GM19324 (cell line): ENCODE data around the gene CFAP44.
"Not testable (repeated sequence)": the region's sequence is repeated elsewhere in the genome, so short reads cannot be mapped to it uniquely, and the experiment has no call there.

Experiments
- ATAC-seq: cut with Tn5 transposase; IDR thresholded peaks from one replicate; pipeline ENCODE4 v1.9.1; 2021; ENCODE audit warnings: mild to moderate bottlenecking, moderate library complexity; ENCODE audit not compliant: unreplicated experiment, low FRiP score

The CFAP44 gene, protein sequence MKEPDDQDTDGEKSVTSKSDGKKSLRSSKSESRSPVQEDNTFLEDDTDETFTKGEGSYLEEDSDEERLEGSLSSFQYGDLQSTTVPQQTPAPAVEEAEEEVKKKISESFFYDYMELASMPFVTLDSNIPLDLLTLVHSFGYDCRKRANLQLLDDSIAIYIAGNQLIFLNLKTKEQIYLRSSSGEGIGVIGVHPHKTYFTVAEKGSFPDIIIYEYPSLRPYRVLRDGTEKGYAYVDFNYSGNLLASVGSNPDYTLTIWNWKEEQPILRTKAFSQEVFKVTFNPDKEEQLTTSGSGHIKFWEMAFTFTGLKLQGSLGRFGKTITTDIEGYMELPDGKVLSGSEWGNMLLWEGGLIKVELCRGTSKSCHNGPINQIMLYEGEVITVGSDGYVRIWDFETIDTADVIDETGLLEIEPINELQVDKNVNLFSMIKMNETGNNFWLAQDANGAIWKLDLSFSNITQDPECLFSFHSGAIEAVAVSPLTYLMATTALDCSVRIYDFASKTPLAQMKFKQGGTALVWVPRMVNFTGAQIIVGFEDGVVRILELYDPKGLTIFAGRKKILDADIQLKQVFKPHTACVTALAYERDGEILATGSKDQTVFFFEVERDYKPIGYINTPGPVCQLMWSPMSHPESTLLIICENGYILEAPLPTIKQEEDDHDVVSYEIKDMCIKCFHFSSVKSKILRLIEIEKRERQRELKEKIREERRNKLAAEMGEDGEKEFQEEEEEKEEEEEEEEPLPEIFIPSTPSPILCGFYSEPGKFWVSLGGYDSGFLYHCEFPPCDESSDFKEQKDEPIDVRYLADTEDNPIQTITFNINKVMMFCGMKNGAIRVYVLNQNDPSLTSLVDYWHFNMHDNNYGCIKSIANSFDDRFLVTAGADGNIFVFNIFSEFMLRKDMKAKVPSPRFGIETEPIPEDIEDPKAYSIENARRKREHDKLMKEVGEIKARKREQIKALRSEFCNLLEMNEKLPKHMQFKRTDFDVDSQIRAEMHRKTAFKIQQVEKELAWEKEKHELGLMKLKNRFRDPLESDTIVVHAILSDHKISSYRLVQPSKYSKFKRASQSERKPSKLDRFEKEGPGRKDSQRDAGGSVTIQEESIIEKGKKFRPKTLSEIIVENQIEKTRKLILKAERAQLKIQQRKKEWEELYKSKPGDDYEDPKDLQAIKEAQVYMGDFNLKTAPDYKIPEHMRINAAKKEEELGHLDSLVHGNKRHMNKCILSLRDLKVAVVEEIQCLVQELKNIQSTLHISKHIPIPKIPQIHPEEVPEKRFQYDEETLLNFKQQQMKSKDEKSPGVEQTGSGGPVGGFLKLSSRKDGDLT (N-terminal part only)

GRCh38 chr3:113441051-113441770 is at the start of gene CFAP44:
Gene CFAP44 (minus strand): TSS chr3:113441493. CDS start chr3:113433664, 7,829 bp downstream.
- no peak for ATAC-seq

DNA sequence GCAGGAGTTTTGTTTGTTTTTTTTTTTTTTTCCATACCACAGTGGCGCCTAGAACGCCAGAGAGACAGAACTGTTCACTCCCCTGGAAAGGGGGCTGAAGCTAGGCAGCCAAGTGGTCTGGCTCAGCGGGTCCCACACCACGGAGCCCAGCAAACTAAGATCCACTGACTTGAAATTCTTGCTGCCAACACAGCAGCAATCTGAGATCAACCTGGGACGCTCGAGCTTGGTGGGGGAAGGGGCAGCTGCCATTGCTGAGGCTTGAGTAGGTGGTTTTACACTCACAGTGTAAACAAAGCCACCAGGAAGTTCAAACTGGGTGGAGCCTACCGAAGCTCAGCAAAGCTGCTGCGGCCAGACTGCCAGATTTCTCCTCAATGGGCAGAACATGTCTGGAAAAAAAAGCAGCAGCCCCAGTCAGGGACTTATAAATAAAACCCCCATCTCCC is 43.9 kb upstream of the CFAP44 start:
- no peak for ATAC-seq

DNA sequence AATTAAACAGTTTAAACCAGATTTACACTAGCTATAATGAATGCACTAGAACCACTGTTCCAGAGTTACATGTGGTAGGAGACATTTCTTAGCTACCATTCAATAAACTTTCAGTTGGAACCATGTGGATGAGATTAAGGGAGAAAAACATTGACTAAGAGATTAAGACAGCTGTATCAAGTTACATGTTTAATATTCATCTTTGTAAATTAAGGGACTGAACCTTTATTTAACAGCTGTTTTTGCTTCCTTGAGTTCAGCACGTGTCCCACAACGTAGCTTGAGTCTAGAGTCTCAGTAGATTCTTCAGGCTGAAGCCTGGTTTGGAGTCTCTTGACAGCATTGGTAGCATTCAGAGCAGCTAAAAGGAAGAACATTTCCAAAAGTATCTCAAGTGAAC is 27.2 kb upstream of the CFAP44 start:
- ATAC-seq, result no peak

DNA sequence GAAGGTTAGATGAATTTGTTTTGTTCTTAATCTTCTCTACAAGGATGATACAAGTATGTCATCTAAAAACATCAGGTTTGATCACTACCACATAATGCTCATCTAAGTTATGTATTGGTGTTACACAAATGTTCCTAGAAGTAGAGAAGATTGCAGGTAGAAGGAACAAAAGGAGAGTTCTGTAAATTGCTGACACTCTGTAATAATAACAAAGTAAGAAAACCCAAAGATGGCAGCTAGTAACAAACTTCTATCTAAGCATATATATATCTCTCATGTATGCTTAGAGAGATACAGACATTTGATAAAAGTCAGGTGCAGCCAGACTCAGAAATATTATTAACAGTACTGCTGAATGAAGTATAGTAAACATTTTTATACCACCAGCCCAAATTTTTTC is 20.2 kb upstream of the CFAP44 start:
- ATAC-seq, result no peak

- ATAC-seq, result not testable (repeated sequence)
These were observed 17.3 kb upstream of the CFAP44 start for GRCh38 chr3:113458554-113458953.

DNA sequence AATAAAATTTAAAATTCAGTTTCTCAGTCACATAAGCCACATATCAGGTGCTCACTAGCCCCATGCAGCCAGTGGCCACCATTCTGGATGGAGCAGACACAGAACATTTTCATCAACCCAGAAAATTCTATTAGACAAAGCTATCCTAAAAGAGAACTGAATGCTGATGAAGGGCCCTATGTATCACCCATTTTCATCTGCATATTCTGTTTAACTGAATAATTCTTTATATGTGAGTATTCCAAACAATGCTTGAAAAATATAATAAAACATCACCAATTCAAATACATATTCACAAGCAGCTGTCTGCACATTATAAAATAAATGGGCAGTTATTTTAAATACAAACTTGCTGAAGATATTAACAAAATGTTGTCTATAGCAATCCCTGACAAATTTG is 14.2 kb upstream of the CFAP44 start:
- no peak for ATAC-seq

DNA sequence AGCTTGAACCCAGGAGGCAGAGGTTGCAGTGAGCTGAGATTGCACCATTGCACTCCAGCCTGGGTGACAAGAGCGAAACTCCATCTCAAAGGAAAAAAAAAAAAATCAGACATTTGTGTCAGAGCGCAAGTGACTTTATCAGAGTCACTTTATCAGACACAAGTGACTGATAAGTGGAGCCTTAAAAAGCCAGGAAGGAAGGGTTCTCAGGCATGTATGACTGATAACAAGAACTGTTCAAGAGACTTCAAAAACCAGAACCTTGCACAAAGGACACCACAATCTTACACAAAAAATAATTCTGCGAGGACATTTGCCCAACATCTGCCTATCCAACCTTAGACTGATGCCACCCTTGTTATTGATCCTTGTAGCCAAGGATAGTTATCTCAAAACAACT is 13.3 kb upstream of the CFAP44 start:
- no peak for ATAC-seq

DNA sequence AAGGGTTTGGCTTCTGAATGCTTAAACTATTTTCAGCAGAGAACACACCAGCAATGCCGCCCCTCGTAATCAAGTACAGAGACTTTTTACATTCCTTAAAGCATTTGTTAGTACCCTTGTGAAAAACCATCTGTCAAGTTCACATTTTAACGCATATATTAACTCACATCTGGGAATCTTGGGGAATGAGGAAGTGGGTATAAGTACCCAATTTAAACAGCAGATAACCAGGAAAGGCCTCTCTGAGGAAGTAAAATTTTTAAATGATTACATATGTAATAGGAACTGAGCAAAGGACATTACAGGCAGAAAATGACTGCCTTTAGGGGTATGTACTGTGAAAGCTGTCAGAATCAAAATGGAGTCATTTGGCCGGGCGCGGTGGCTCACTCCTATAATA is 12.8 kb upstream of the CFAP44 start:
- ATAC-seq, result no peak

DNA sequence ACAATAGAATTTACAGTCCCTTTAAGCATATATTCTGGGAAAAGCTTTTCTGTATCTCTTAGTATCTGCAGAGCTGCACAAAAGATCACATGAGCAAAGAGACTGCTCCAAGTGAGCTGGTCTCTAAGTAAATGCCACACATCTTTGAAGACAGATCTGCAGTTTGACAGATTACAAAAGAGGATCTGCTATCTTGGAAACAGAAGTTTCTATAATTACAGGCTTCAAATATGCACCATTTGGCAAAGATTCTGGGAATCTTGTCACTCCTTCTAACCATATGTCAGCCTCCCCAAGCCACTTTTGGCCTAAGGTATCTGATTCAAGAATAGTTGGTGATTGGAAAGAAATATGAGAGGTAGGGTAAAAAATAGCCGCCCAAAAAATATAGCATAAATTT is 9.6 kb upstream of the CFAP44 start:
- ATAC-seq, result no peak

- ATAC-seq, result no peak
These were observed 1.7 kb downstream of the CFAP44 start for GRCh38 chr3:113439606-113440005.

DNA sequence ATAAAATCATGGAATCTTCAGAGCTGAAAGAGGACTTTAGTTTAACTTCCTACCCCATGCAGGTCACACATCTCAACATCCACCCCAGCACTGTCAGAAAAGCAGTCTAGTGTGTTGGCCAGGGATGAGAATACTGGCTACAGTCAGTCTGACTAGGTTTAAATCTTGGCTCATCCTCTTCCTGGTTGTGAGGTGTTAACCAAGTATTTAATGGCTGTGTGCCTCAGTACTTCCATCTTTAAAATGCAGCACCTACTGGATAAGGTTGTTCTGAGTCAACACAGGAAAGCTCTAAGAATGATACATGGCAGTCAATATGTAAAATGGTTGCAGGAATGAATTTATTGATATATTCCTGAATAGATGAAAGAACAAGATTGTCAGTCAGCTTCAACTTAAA is 3.1 kb downstream of the CFAP44 start:
- no peak for ATAC-seq

DNA sequence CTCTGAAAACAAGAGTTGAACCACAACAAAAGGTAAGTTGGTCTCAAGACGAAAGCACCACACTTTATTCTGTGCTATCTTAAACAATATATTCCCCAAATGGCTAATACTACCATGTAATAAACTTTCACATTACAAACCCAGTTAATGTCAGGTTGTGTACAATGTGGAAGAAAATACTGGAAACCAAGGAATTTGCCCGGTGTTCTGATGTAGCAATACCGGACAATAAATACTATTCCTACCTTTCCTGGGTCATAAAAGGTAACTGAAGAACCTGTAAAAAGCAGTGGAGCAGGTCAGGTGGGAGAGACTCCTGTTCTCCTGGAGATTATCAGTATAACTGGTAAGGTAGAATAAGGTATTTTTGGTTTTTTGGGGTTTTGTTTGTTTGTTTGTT is 3.9 kb downstream of the CFAP44 start:
- ATAC-seq, result no peak

GRCh38 chr3:113436809-113437208 is 4.5 kb downstream of the CFAP44 start:
- no peak for ATAC-seq

GRCh38 chr3:113431811-113432210 is 9.5 kb downstream of the CFAP44 start:
- no peak for ATAC-seq

GRCh38 chr3:113428581-113428980 is 12.7 kb downstream of the CFAP44 start:
- no peak for ATAC-seq

DNA sequence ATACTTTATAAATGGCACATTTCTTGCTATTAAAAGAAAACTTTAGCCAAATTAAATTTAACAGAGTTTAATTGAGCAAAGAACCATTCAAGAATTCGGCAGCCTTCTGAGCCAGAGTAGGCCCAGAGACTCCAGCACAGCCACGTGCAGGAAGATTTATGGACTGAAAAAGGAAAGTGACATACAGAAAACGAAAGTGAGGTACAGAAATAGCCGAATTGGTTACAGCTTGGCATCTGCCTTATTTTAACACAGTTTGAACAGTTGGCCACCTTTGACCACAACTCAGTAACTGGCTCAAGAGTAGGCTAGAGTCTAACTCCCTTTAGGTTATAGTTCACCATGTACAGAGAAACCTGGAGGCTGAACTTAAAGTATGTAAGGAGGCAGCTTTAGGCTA is 17.6 kb downstream of the CFAP44 start:
- ATAC-seq, result peak; percentile 43

DNA sequence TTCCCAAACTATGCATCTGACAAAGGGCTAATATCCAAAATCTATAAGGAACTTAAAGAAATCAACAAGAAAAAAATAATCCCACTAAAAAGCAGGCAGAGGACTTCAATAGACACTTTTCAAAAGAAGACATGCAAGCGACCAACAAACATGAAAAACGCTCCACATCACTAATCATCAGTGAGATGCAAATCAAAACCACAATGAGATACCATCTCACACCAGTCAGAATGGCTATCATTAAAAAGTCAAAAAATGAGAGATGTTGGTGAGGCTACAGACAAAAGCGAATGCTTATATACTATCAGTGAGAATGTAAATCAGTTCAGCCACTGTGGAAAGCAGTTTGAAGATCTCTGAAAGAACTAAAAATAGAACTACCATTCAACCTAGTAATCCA is 20.2 kb downstream of the CFAP44 start:
- no peak for ATAC-seq

GRCh38 chr3:113409676-113410075 is 31.6 kb downstream of the CFAP44 start:
- ATAC-seq, result no peak

DNA sequence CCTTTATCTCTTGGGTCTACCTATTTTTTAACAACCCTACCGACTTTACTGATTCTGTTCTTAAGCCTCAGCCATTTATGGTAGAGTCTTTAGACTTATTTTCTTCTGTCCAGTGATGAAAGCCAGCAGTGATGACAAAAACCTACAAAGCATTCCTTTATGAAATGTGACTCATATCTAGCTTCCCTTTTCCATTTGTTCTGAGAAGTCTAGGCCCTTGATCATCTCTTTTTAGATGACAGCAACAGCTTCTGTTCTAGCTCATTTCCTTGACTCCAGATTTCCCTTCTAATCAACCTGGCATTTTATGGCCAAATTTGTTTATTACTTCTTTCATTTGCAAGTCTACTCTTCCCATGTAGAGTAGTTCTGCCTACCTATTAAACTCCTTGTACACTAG is 36.1 kb downstream of the CFAP44 start:
- ATAC-seq, result no peak

DNA sequence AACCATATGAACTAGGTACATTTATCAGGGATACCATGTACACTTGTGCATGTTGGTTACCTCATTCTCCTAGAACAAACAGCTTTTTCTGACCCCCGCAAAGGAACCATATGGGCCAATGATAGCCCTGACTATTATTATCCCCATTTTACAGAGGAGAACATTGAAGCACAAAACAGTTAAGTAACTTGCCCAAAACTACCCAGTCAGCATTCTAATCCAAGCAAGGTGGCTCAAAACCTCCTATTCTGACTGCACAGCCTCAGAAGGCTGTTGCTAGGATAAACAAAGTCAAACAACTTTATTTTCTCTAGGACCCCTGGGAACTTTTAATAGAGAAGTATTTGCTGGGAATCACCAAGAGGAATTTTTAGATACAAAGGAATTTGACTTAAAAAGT is 36.7 kb downstream of the CFAP44 start:
- no peak for ATAC-seq
